Activated CD4-positive, alpha-beta T cell treated with anti-CD3 and anti-CD28 coated beads, Interleukin-2, amount 10 ng/mL, durations not matched to agents 24 days and 14 days (primary cell): Measurements from ENCODE around the gene RAP1GDS1. TPM values are rescaled to one million over a fixed set of nuclear protein-coding genes. Genes with fewer than 3 reads are reported as not detected.

Experiments used
- total RNA-seq: library from RNA; stranded (reverse); gene quantifications from 2 replicates; pipeline ENCODE4 v1.2.3, GENCODE V29; 2022

The RAP1GDS1 gene
- total RNA-seq, 1 donor from 2014 or later: 60.2 TPM

Other genes with a start within 250 kb of the RAP1GDS1 start
- gene STPG2, start 117.9 kb upstream of the RAP1GDS1 start, total RNA-seq: not detected in 2 replicates